Endothelial cell of umbilical vein (primary cell): ENCODE data around the gene SORL1. TPM values are rescaled to one million over a fixed set of nuclear protein-coding genes. Genes with fewer than 3 reads are reported as not detected.

ENCODE experiments used
- BruUV-seq: library from RNA; stranded (reverse); fragments of 400-500 nt; replicated peaks from 2 replicates; lab custom pipeline; 2021; lab: Mats Ljungman, UMichigan
- CTCF ChIA-PET: fragments of 300-600, 350-600 bp; sonication (Branson Sonifier 250); formaldehyde crosslinking; loops from one replicate; lab custom pipeline; 2021; ENCODE audit warnings: antibody characterized with exemption, inconsistent platforms; lab: Charles Lee
- POLR2A ChIA-PET: fragments of 300-600, 350-600 bp; sonication (Branson Sonifier 250); formaldehyde crosslinking; loops from one replicate; lab custom pipeline; 2021; ENCODE audit warnings: antibody characterized with exemption, inconsistent platforms; lab: Charles Lee
- DNase-seq: peaks from one replicate; pipeline ENCODE4 v3.0.0-alpha.2; 2011; ENCODE audit warnings: low read depth, low spot score
- FAIRE-seq: peaks from 2 replicates; lab custom pipeline; 2011; peaks lifted over from hg19 to GRCh38; lab: Jason Lieb, UNC
- H2AFZ ChIP-seq: 2 replicates; pipeline ENCODE4 v1.6.0; 2012; ENCODE audit warnings: low read depth, low read length, control low read depth, inconsistent platforms
- H3K27ac ChIP-seq: 2 replicates; pipeline ENCODE4 v1.5.1; 2011; ENCODE audit warnings: low read depth, mild to moderate bottlenecking, control low read depth, low read length, moderate library complexity; ENCODE audit not compliant: insufficient read depth
- H3K27me3 ChIP-seq, 2 experiments: 2 replicates each; pipeline versions ENCODE4 v1.6.0 to v1.6.1; 2011; ENCODE audit warnings: low read length in 2 of 2, mixed read lengths in 1 of 2; ENCODE audit not compliant: control insufficient read depth in 2 of 2, insufficient read depth in 2 of 2
- H3K36me3 ChIP-seq, 2 experiments: 2 replicates in 1 of 2; 3 replicates in 1 of 2; pipeline ENCODE4 v1.5.1; 2011; ENCODE audit warnings: low read length in 2 of 2, mild to moderate bottlenecking in 1 of 2, moderate library complexity in 1 of 2; ENCODE audit not compliant: control insufficient read depth in 2 of 2, insufficient read depth in 2 of 2; ENCODE audit errors: extremely low read depth in 1 of 2
- H3K4me1 ChIP-seq: 3 replicates; pipeline ENCODE4 v1.5.1; 2011; ENCODE audit warnings: mild to moderate bottlenecking, low read length; ENCODE audit not compliant: control insufficient read depth, insufficient read depth; ENCODE audit errors: extremely low read depth
- H3K4me2 ChIP-seq: 2 replicates; pipeline ENCODE4 v1.6.1; 2011; ENCODE audit warnings: low read length, control low read depth, mixed read lengths; ENCODE audit not compliant: insufficient read depth
- H3K4me3 ChIP-seq, 3 experiments: fragments of 200-600 bp in 1 of 3; sonication (generic), shearing (Covaris generic) in 1 of 3; replicated peaks in 1 of 3; 2 replicates each; pipeline ENCODE4 v1.5.1; 2011 to 2016; ENCODE audit warnings: control low read depth in 3 of 3, low read length in 3 of 3, mild to moderate bottlenecking in 2 of 3, inconsistent platforms in 1 of 3, low read depth in 1 of 3, moderate library complexity in 1 of 3; ENCODE audit not compliant: insufficient read depth in 1 of 3
- H3K79me2 ChIP-seq: 2 replicates; pipeline ENCODE4 v1.6.0; 2012; ENCODE audit warnings: low read length, inconsistent platforms; ENCODE audit not compliant: control insufficient read depth, insufficient read depth
- H3K9ac ChIP-seq: replicated peaks from 2 replicates; pipeline ENCODE3; 2011; ENCODE audit warnings: low read length, control low read depth; ENCODE audit not compliant: insufficient read depth; ENCODE audit errors: extremely low read depth
- H3K9me1 ChIP-seq: replicated peaks from 3 replicates; pipeline ENCODE4 v1.6.0; 2011; ENCODE audit warnings: mild to moderate bottlenecking, low read length; ENCODE audit not compliant: control insufficient read depth, insufficient read depth; ENCODE audit errors: extremely low read depth
- H3K9me3 ChIP-seq: replicated peaks from 2 replicates; pipeline ENCODE4 v1.5.1; 2012; ENCODE audit warnings: low read length, inconsistent platforms; ENCODE audit not compliant: control insufficient read depth, insufficient read depth
- H4K20me1 ChIP-seq: replicated peaks from 2 replicates; pipeline ENCODE3; 2011; ENCODE audit warnings: mild to moderate bottlenecking, low read length; ENCODE audit not compliant: control insufficient read depth, insufficient read depth; ENCODE audit errors: extremely low read depth
- CTCF ChIP-seq, 2 donors: IDR thresholded peaks; 1 replicate in 1 of 2; 2 replicates in 1 of 2; pipeline ENCODE4 v1.5.1; 2011; ENCODE audit warnings: low read length in 2 of 2, mild to moderate bottlenecking in 2 of 2, moderate library complexity in 2 of 2, control low read depth in 1 of 2, inconsistent platforms in 1 of 2, low read depth in 1 of 2; ENCODE audit not compliant: insufficient read depth in 1 of 2; ENCODE audit errors: extremely low read depth in 1 of 2
- EZH2 ChIP-seq: IDR thresholded peaks from 2 replicates; pipeline ENCODE4 v1.6.1; 2012; ENCODE audit warnings: borderline replicate concordance, low read depth, mild to moderate bottlenecking, moderate library complexity, low read length, inconsistent platforms; ENCODE audit not compliant: severe bottlenecking
- FOS ChIP-seq: IDR thresholded peaks from 2 replicates; pipeline ENCODE4 v1.6.1; 2011; ENCODE audit warnings: mild to moderate bottlenecking, low read length, moderate library complexity, borderline replicate concordance; ENCODE audit not compliant: insufficient read depth
- GATA2 ChIP-seq: IDR thresholded peaks from 2 replicates; pipeline ENCODE4 v1.7.0; 2011; ENCODE audit warnings: low read depth, mild to moderate bottlenecking, moderate library complexity, mixed read lengths, low read length; ENCODE audit not compliant: insufficient read length, insufficient read depth
- JUN ChIP-seq: IDR thresholded peaks from 2 replicates; pipeline ENCODE4 v1.6.1; 2011; ENCODE audit warnings: borderline replicate concordance, low read depth; ENCODE audit not compliant: insufficient read length, insufficient read depth
- MAX ChIP-seq: IDR thresholded peaks from 2 replicates; pipeline ENCODE4 v1.6.1; 2011; ENCODE audit not compliant: insufficient read depth, insufficient read length
- MYC ChIP-seq: IDR thresholded peaks from one replicate; pipeline ENCODE4 v1.6.1; 2011; ENCODE audit warnings: mild to moderate bottlenecking, low read depth, low read length
- POLR2A ChIP-seq: IDR thresholded peaks from 2 replicates; pipeline ENCODE4 v1.6.1; 2012; ENCODE audit warnings: low read depth, mild to moderate bottlenecking, control low read depth, low read length
- POLR2AphosphoS5 ChIP-seq: IDR thresholded peaks from 2 replicates; pipeline ENCODE4 v1.6.1; 2012; ENCODE audit warnings: low read depth, mild to moderate bottlenecking, control low read depth, low read length, moderate library complexity; ENCODE audit not compliant: insufficient read depth
- dilution Hi-C: fragments of 300-500 bp; cut with MboI; formaldehyde crosslinking; loops from one replicate; pipeline ENCODE4 v1.15.0; 2019; ENCODE audit warnings: low sequenced_read_pairs; ENCODE audit not compliant: extremely low pct_ligation_motif_present
- intact Hi-C: fragments of 100-400 bp; cut with micrococcal nuclease; formaldehyde crosslinking; loops from one replicate; pipeline ENCODE4 v1.10.0; 2022
- polyA plus RNA-seq, 4 experiments: library from polyadenylated mRNA; depleted of rRNA in 3 of 4; stranded (reverse) in 3 of 4; unstranded in 1 of 4; fragments of >200 nt; gene quantifications; 2 replicates each; pipeline versions ENCODE4 v1.2.1 to v1.2.3, GENCODE V29; 2011 to 2012; ENCODE audit warnings: missing spikeins in 1 of 4
- total RNA-seq: library from RNA; stranded (reverse); gene quantifications from 2 replicates; pipeline ENCODE4 v1.2.3, GENCODE V29; 2021

SORL1 gene
- total and polyA plus RNA-seq, 2 donors (not counting 3 experiments of a cell fraction or from before 2014, with no cell fraction given): 0.17 to 0.31 TPM

GRCh38 chr11:121634273-121634672, 182.2 kb downstream of the SORL1 start:
- no peaks in the 10 kb centered on the region for H4K20me1 ChIP-seq
- no peak for DNase-seq
- CTCF ChIA-PET: interaction anchor here (0.5 kb wide), 1 partner anchor 466 kb away, joined by 3 read pairs; no protein-coding TSS in a partner anchor
- H3K9ac ChIP-seq: no peak overlapping the region
- no TSS peak for BruUV-seq
- H3K4me2 ChIP-seq: no peak overlapping the region
- no peak overlapping the region for H3K4me3 ChIP-seq
- no peaks in the 10 kb centered on the region for H3K36me3 ChIP-seq
- POLR2A ChIA-PET: no interaction called here
- no peaks in the 10 kb centered on the region for H3K9me1 ChIP-seq
- no peaks in the 10 kb centered on the region for H3K9me3 ChIP-seq
- no peak overlapping the region for H2AFZ ChIP-seq
- no peak overlapping the region for H3K27ac ChIP-seq
- peaks cover 0 to 6% of the 10 kb centered on the region in 2 experiments for H3K27me3 ChIP-seq
- H3K4me1 ChIP-seq: peaks cover 3% of the 10 kb centered on the region
- intact Hi-C loops (no loop called here), dilution Hi-C loops (no loop called here)
- TF ChIP-seq GATA2: no peak
- no peak for TF ChIP-seq POLR2A
- no peak for TF ChIP-seq MYC
- TF ChIP-seq MAX: no peak
- no peak for TF ChIP-seq EZH2
- no peak for TF ChIP-seq POLR2AphosphoS5
- TF ChIP-seq FOS: no peak
- TF ChIP-seq JUN: no peak
- TF ChIP-seq CTCF (IDR thresholded peaks at IDR 0.05; ENCODE audit: extremely low read depth in 1 of 2, insufficient read depth in 1 of 2, low read depth in 1 of 2, low read length in 2 of 2): no peak
- H3K79me2 ChIP-seq: no peaks in the 10 kb centered on the region
- no peak for FAIRE-seq
